HG02938 (cell line): ENCODE measurements around the gene FOXA1.

Experiments
- ATAC-seq: cut with Tn5 transposase; IDR thresholded peaks from one replicate; pipeline ENCODE4 v1.9.1; 2021; ENCODE audit warnings: mild to moderate bottlenecking, moderate library complexity; ENCODE audit not compliant: unreplicated experiment

The FOXA1 gene

GRCh38 chr14:37602605-37603453, 7.8 kb upstream of the FOXA1 start:
- no peak for ATAC-seq

GRCh38 chr14:37601865-37602264, 6.8 kb upstream of the FOXA1 start:
- ATAC-seq, result no peak

- no peak for ATAC-seq
These were observed 6.1 kb upstream of the FOXA1 start for GRCh38 chr14:37600880-37601741.

- no peak for ATAC-seq
These were observed 4.7 kb upstream of the FOXA1 start for GRCh38 chr14:37599507-37600368.

- no peak for ATAC-seq
These were observed 3.9 kb upstream of the FOXA1 start for GRCh38 chr14:37598747-37599506.

GRCh38 chr14:37597914-37598746, 3.1 kb upstream of the FOXA1 start:
- no peak for ATAC-seq

- ATAC-seq, result no peak
These were observed 2.5 kb upstream of the FOXA1 start for GRCh38 chr14:37597538-37597913.

- no peak for ATAC-seq
These were observed 1.9 kb upstream of the FOXA1 start for GRCh38 chr14:37596790-37597472.

- ATAC-seq, result peak; percentile 55
These were observed 966 bp upstream of the FOXA1 start for GRCh38 chr14:37595809-37596621.

- no peak for ATAC-seq
These were observed 645 bp downstream of the FOXA1 start for GRCh38 chr14:37594238-37594970.

GRCh38 chr14:37593511-37594237, 1.4 kb downstream of the FOXA1 start:
- ATAC-seq, result no peak

- ATAC-seq, result no peak
These were observed 2.3 kb downstream of the FOXA1 start for GRCh38 chr14:37592482-37593408.

GRCh38 chr14:37591941-37592481, 3.0 kb downstream of the FOXA1 start:
- ATAC-seq, result no peak

- ATAC-seq, result no peak
These were observed 3.6 kb downstream of the FOXA1 start for GRCh38 chr14:37591311-37591940.
